OCI-LY7 (cell line): ENCODE results near the gene RAG2. TPM values are rescaled to one million over a fixed set of nuclear protein-coding genes. Genes with fewer than 3 reads are reported as not detected.

Experiments
- BruUV-seq: library from RNA; stranded (reverse); fragments of 400-500 nt; replicated peaks from 2 replicates; lab custom pipeline; 2021; lab: Mats Ljungman, UMichigan
- CTCF ChIA-PET: fragments of 300-600 bp; sonication (Branson Sonifier 250); formaldehyde crosslinking; loops from one replicate; lab custom pipeline; 2022; ENCODE audit warnings: antibody characterized with exemption; ENCODE audit not compliant: unreplicated experiment; lab: Charles Lee
- POLR2A ChIA-PET: fragments of 300-600 bp; sonication (Branson Sonifier 250); formaldehyde crosslinking; loops from one replicate; lab custom pipeline; 2022; ENCODE audit warnings: antibody characterized with exemption; lab: Charles Lee
- DNase-seq: peaks from one replicate; pipeline ENCODE4 v3.0.0-alpha.2; 2015; ENCODE audit warnings: low spot score
- H2AFZ ChIP-seq: fragments of 200-600 bp; sonication (generic), shearing (Covaris generic); 2 replicates; pipeline ENCODE4 v1.6.1; 2014; ENCODE audit warnings: mild to moderate bottlenecking, antibody characterized with exemption, low read length, moderate library complexity
- H3K27ac ChIP-seq: fragments of 200-600 bp; sonication (generic); 2 replicates; pipeline ENCODE4 v1.5.1; 2014; ENCODE audit warnings: mixed run types, low read depth, mild to moderate bottlenecking, moderate library complexity, low read length, inconsistent platforms; ENCODE audit not compliant: poor library complexity, severe bottlenecking
- H3K36me3 ChIP-seq: fragments of 200-600 bp; sonication (generic); 2 replicates; pipeline ENCODE4 v1.6.1; 2014; ENCODE audit warnings: mild to moderate bottlenecking, antibody characterized with exemption, low read length, moderate library complexity, mixed read lengths; ENCODE audit not compliant: insufficient read depth
- H3K4me1 ChIP-seq: fragments of 200-600 bp; sonication (generic); 2 replicates; pipeline ENCODE4 v1.5.1; 2014; ENCODE audit warnings: mild to moderate bottlenecking, low read length; ENCODE audit not compliant: insufficient read depth, poor library complexity, severe bottlenecking
- H3K4me2 ChIP-seq: fragments of 200-600 bp; sonication (generic); 2 replicates; pipeline ENCODE4 v1.6.1; 2014; ENCODE audit warnings: mild to moderate bottlenecking, low read length
- H3K4me3 ChIP-seq: fragments of 200-600 bp; sonication (generic); 2 replicates; pipeline ENCODE4 v1.5.1; 2014; ENCODE audit warnings: mild to moderate bottlenecking, low read depth, low read length; ENCODE audit not compliant: poor library complexity, severe bottlenecking
- H3K79me2 ChIP-seq: fragments of 200-600 bp; sonication (generic); 2 replicates; pipeline ENCODE4 v1.6.1; 2016; ENCODE audit warnings: low read depth, mild to moderate bottlenecking, low read length, moderate library complexity, mixed read lengths; ENCODE audit not compliant: insufficient read depth
- H3K9me2 ChIP-seq: fragments of 200-600 bp; sonication (generic); 2 replicates; pipeline ENCODE4 v1.6.1; 2016; ENCODE audit warnings: mild to moderate bottlenecking, low read length, mixed read lengths; ENCODE audit not compliant: insufficient read depth
- H3K9me3 ChIP-seq: fragments of 200-600 bp; sonication (generic); 2 replicates; pipeline ENCODE4 v1.6.1; 2014; ENCODE audit warnings: mild to moderate bottlenecking, mixed run types, low read length, mixed read lengths
- H4K20me1 ChIP-seq: fragments of 200-600 bp; sonication (generic); 2 replicates; pipeline ENCODE4 v1.6.1; 2014; ENCODE audit warnings: mild to moderate bottlenecking, antibody characterized with exemption, low read length, moderate library complexity, mixed read lengths; ENCODE audit not compliant: insufficient read depth
- CTCF ChIP-seq: fragments of 200-600 bp; sonication (generic); conservative IDR thresholded peaks from 2 replicates; pipeline ENCODE4 v1.5.1; 2014; ENCODE audit warnings: mild to moderate bottlenecking, antibody characterized with exemption, low read length, moderate library complexity, mixed read lengths
- EZH2phosphoT487 ChIP-seq: fragments of 200-600 bp; sonication (generic); IDR thresholded peaks from 2 replicates; pipeline ENCODE4 v1.6.1; 2018; ENCODE audit warnings: low read depth, borderline replicate concordance, mild to moderate bottlenecking, mixed run types, antibody characterized with exemption, low read length, moderate library complexity, mixed read lengths
- intact Hi-C: fragments of 100-400 bp; cut with micrococcal nuclease; formaldehyde crosslinking; loops from one replicate; pipeline ENCODE4 v1.10.0; 2022; ENCODE audit not compliant: unreplicated experiment
- total RNA-seq, 2 experiments: library from RNA; depleted of rRNA in 1 of 2; stranded (reverse); fragments of >200 nt in 1 of 2; shearing (Covaris generic) in 1 of 2; gene quantifications; 2 replicates each; pipeline ENCODE4 v1.2.3, GENCODE V29; 2014 to 2022

The RAG2 gene
- total RNA-seq, 2 experiments from 2014 or later, result not detected

- ChIA-PET POLR2A (no interaction called here), CTCF (no interaction called here)
- H3K36me3 ChIP-seq, result no peaks in the 10 kb centered on the region
- no peak overlapping the region for H2AFZ ChIP-seq
- intact Hi-C loops, result no loop called here
- H3K4me3 ChIP-seq, result no peak overlapping the region
- H3K4me1 ChIP-seq, result no peaks in the 10 kb centered on the region
- no peaks in the 10 kb centered on the region for H3K9me3 ChIP-seq
- no peaks in the 10 kb centered on the region for H4K20me1 ChIP-seq
- no peak for DNase-seq
- no peak for TF ChIP-seq CTCF
- TF ChIP-seq EZH2phosphoT487, result no peak
- H3K79me2 ChIP-seq, result no peaks in the 10 kb centered on the region
- H3K27ac ChIP-seq, result no peak overlapping the region
- H3K4me2 ChIP-seq, result no peak overlapping the region
- H3K9me2 ChIP-seq, result no peaks in the 10 kb centered on the region
- no TSS peak for BruUV-seq
These were observed 19.7 kb upstream of the RAG2 start for GRCh38 chr11:36617543-36618362.

- DNase-seq, result no peak
- Histone ChIP-seq H3K36me3 (no peaks in the 10 kb centered on the region), H3K9me3 (no peaks in the 10 kb centered on the region), H3K79me2 (no peaks in the 10 kb centered on the region), H2AFZ (no peak overlapping the region), H3K4me3 (no peak overlapping the region), H3K4me2 (no peak overlapping the region), H3K27ac (no peak overlapping the region), H3K4me1 (no peaks in the 10 kb centered on the region), H3K9me2 (no peaks in the 10 kb centered on the region), H4K20me1 (no peaks in the 10 kb centered on the region)
- intact Hi-C loops, result no loop called here
- BruUV-seq, result no TSS peak
- ChIA-PET POLR2A (no interaction called here), CTCF (no interaction called here)
- TF ChIP-seq CTCF, result no peak
- TF ChIP-seq EZH2phosphoT487, result no peak
These were observed 17.8 kb upstream of the RAG2 start for GRCh38 chr11:36615826-36616225.

DNA sequence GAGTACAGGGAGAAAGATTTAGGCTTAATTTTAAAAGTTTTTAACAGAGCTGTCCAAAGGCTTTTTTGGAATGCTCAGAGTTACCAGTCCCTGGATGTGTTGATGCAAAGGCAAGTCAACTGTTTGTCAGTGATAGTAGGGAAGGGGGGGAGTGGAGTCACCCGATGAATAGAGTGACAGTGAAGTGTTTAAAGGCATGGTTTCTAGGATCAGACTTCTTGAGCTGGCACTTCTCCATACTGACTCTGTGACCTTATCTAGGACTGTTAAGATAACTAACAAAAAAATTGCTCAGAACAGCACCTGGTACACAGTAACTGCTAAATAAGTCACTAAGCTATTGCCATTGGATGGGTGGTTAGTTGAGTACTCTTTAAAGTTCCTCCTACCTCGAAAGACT lies 11.3 kb upstream of the RAG2 start:
- no peaks in the 10 kb centered on the region for H3K79me2 ChIP-seq
- H3K9me3 ChIP-seq, result no peaks in the 10 kb centered on the region
- TF ChIP-seq EZH2phosphoT487 (no peak), CTCF (no peak)
- intact Hi-C loops, result no loop called here
- no peak overlapping the region for H3K4me2 ChIP-seq
- ChIA-PET CTCF (no interaction called here), POLR2A (no interaction called here)
- no peaks in the 10 kb centered on the region for H3K4me1 ChIP-seq
- H3K9me2 ChIP-seq, result no peaks in the 10 kb centered on the region
- H2AFZ ChIP-seq, result no peak overlapping the region
- BruUV-seq, result no TSS peak
- H3K36me3 ChIP-seq, result no peaks in the 10 kb centered on the region
- H3K27ac ChIP-seq, result no peak overlapping the region
- H4K20me1 ChIP-seq, result no peaks in the 10 kb centered on the region
- DNase-seq, result no peak
- H3K4me3 ChIP-seq, result no peak overlapping the region
